ENCODE results near the gene SGPL1. TPM values are rescaled to one million over a fixed set of nuclear protein-coding genes. Genes with fewer than 3 reads are reported as not detected.

SGPL1 gene
- total RNA-seq, 6 experiments from 2014 or later, result 33.2 to 50.1 (median 38.0) TPM

DNA sequence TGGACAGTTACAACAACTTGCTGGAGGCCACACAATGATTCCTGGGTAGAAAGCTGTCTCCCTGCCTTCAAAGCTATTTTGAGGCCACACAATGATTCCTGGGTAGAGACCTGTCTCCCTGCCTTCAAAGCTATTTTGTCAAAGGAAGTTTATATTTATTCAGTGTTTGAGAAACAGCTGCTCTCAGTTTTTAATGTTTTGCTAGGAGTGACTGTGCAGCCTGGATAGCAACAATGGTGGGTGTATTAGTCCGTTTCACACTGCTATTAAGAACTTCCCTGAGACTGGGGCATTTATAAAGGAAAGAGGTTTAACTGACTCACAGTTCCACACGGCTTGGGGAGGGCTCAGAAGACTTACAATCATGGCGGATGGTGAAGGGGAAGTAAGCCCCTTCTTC is 3.9 kb upstream of the SGPL1 start:
- WGBS (ENCODE audit: insufficient coverage, low coverage, low lambda C conversion rate, missing lambda C conversion rate), result 62% methylated on average over 3 of the region's 3 CpGs
- H3K27me3 ChIP-seq, result no peaks in the 10 kb centered on the region
- H3K4me3 ChIP-seq, result no peak overlapping the region
- no peaks in the 10 kb centered on the region for H3K9me3 ChIP-seq
- ATAC-seq (no peak), DNase-seq (no peak)
- no peak for TF ChIP-seq POLR2A (IDR thresholded peaks at IDR 0.05)
- no peaks in the 10 kb centered on the region for H3K36me3 ChIP-seq
- peaks cover 0 to 2% (median under 1%) of the 10 kb centered on the region in 4 donors for H3K4me1 ChIP-seq
- intact Hi-C loops (cut with DNase I), result loop anchor here (5.0 kb wide), 1 partner anchor 70 kb away; no protein-coding TSS in a partner anchor
- no peak overlapping the region for H3K27ac ChIP-seq

DNA sequence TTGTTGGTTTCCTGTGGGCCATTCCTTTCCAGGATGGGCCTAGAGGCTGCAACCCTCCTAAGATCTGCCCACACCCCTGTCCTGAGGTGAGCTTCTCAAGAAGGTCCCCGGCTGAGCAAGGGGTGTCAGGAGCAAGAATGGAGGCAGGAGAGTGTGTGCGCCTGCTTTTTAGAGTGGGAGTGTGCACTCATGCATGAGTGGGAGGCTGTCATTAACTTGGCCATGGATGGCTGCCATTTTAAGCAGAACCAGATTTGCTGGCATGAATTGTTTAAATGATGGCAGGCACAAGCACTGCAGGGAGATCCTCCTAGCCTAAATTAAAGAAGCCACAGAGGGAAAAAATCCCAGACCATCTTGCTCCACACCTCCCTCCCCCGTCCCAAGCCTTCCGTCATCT is 2.9 kb upstream of the SGPL1 start:
- Histone ChIP-seq H3K9me3 (no peaks in the 10 kb centered on the region), H3K27me3 (no peaks in the 10 kb centered on the region), H3K4me1 (peaks cover 0 to 11% (median 4%) of the 10 kb centered on the region in 4 donors), H3K4me3 (no peak overlapping the region), H3K36me3 (peaks cover 0 to 2% (median 0%) of the 10 kb centered on the region in 4 donors), H3K27ac (no peak overlapping the region)
- WGBS (ENCODE audit: insufficient coverage, low coverage, low lambda C conversion rate, missing lambda C conversion rate), result no CpG with 5 or more reads among the region's 4 CpGs
- DNase-seq (no peak), ATAC-seq (no peak)
- intact Hi-C loops (cut with DNase I), result loop anchor here (5.0 kb wide), 1 partner anchor 69 kb away; no protein-coding TSS in a partner anchor
- TF ChIP-seq POLR2A (IDR thresholded peaks at IDR 0.05) (no peak), CTCF (IDR thresholded peaks at IDR 0.05) (no peak)

DNA sequence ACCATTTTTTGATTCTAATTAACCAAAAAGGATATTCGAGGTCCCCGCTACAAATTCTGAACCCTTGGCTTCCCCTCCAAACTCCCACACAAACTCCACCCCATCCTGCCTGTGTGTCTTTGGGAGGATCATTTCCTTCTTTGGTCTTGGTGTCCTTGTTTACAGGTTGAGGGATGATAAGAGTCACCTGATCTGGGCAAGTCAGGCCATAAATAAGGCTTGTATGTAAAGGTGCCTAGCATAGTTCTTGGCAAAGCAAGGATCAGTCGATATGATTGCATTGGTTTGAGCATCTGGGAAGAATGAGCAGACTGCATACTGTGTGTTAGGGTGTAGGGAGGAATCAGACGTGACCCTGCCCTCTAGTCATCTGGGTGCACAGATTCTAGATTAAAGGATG is 1.6 kb upstream of the SGPL1 start:
- ATAC-seq, result no peak
- 85% methylated on average over 4 of the region's 4 CpGs for WGBS (ENCODE audit: insufficient coverage, low coverage, low lambda C conversion rate, missing lambda C conversion rate)
- Histone ChIP-seq H3K4me1 (peaks cover 0 to 13% (median 4%) of the 10 kb centered on the region in 4 donors), H3K27me3 (no peaks in the 10 kb centered on the region), H3K9me3 (no peaks in the 10 kb centered on the region), H3K4me3 (no peak overlapping the region), H3K36me3 (peaks cover 0 to 4% (median 1%) of the 10 kb centered on the region in 4 donors), H3K27ac (no peak overlapping the region)
- no peak for DNase-seq
- no peak for TF ChIP-seq CTCF (IDR thresholded peaks at IDR 0.05)
- no peak for TF ChIP-seq POLR2A (IDR thresholded peaks at IDR 0.05)
- intact Hi-C loops (cut with DNase I), result loop anchor here (5.0 kb wide), 1 partner anchor 68 kb away; no protein-coding TSS in a partner anchor

DNA sequence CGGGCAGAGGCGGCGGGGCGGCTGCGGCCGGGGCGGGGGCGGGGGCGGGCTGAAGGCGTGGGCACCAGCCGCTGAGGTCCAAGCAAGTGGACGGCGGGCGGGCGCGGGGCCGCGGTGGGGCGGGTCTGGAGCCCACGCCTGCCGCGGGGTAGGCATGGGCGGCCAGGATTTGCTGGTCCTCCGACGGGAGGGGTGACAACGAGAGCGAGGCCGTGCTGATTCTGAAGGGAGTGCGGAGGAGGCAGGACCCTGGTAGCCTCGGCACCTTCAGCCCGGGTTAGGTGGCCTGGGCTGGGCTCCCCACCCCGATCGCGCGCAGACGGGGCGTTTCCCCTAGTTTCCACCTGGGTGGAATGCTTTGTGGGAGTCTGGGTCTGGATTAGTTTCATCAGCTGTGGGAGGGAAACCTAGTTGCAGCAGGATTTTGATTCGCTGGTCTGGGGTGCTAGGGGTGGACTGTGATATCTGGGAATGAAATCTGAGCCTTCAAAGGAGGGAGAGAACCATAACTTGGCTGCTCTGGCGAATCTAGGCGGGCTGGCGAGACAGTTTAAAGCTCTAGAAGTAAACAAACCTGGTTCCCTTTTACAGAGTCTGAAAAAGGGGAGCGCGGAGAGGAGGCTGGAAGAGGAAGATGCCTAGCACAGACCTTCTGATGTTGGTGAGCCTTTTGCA is 609 bp downstream of the SGPL1 start:
- peaks cover 0 to 13% (median 4%) of the 10 kb centered on the region in 4 donors for H3K4me1 ChIP-seq
- intact Hi-C loops (cut with DNase I), result no loop called here
- peak; percentile 79 to 86 (median 84) for ATAC-seq
- H3K9me3 ChIP-seq, result no peaks in the 10 kb centered on the region
- H3K27me3 ChIP-seq, result no peaks in the 10 kb centered on the region
- no peak for TF ChIP-seq CTCF (IDR thresholded peaks at IDR 0.05)
- no peak for TF ChIP-seq POLR2A (IDR thresholded peaks at IDR 0.05)
- DNase-seq, result peak; percentile 79 to 88 (median 82)
- WGBS (ENCODE audit: insufficient coverage, low coverage, low lambda C conversion rate, missing lambda C conversion rate), result 1% methylated on average over 11 of the region's 43 CpGs
- H3K27ac ChIP-seq, result peak overlapping the region; percentile 66 to 90 (median 73)
- peaks cover 0 to 15% (median 2%) of the 10 kb centered on the region in 4 donors for H3K36me3 ChIP-seq
- peak overlapping the region; percentile 66 to 77 (median 71) for H3K4me3 ChIP-seq

GRCh38 chr10:70820976-70821750 is 5.4 kb downstream of the SGPL1 start:
- DNase-seq, result no peak
- Histone ChIP-seq H3K27me3 (no peaks in the 10 kb centered on the region), H3K9me3 (no peaks in the 10 kb centered on the region), H3K4me3 (no peak overlapping the region), H3K36me3 (peaks cover 0 to 18% (median 2%) of the 10 kb centered on the region in 4 donors), H3K27ac (no peak overlapping the region), H3K4me1 (peaks cover 0 to 18% (median 4%) of the 10 kb centered on the region in 4 donors)
- TF ChIP-seq POLR2A (IDR thresholded peaks at IDR 0.05) (no peak), CTCF (IDR thresholded peaks at IDR 0.05) (no peak)
- ATAC-seq, result no peak
- 96% methylated on average over 4 of the region's 4 CpGs for WGBS (ENCODE audit: insufficient coverage, low coverage, low lambda C conversion rate, missing lambda C conversion rate)
- intact Hi-C loops (cut with DNase I), result no loop called here
